HL-60 (cell line): ENCODE measurements around the gene GUCY1A2.

Experiments used
- DNase-seq, 2 experiments: peaks; one replicate each; pipeline ENCODE4 v3.0.0-alpha.2; 2010 to 2020; ENCODE audit warnings: low read depth in 1 of 2, low spot score in 1 of 2
- H3K27ac ChIP-seq: fragments of 250-450 bp; sonication (Bioruptor Pico); replicated peaks from 2 replicates; pipeline ENCODE4 v1.5.1; 2020; ENCODE audit warnings: mild to moderate bottlenecking, moderate library complexity
- H3K27me3 ChIP-seq: fragments of 250-450 bp; sonication (Bioruptor Pico); 2 replicates; pipeline ENCODE4 v1.5.1; 2021; ENCODE audit warnings: mild to moderate bottlenecking, moderate library complexity; ENCODE audit not compliant: insufficient read depth, poor library complexity, severe bottlenecking
- H3K4me3 ChIP-seq: replicated peaks from 2 replicates; pipeline ENCODE4 v1.5.1; 2011; ENCODE audit warnings: mild to moderate bottlenecking, control low read depth, low read length; ENCODE audit not compliant: insufficient read depth
- CTCF ChIP-seq: IDR thresholded peaks from one replicate; pipeline ENCODE4 v1.5.1; 2011; ENCODE audit warnings: low read length, control low read depth, inconsistent platforms; ENCODE audit not compliant: insufficient read depth
- GABPA ChIP-seq: IDR thresholded peaks from 2 replicates; pipeline ENCODE4 v1.6.1; 2012; ENCODE audit warnings: low read depth
- POLR2AphosphoS5 ChIP-seq: IDR thresholded peaks from 2 replicates; pipeline ENCODE4 v1.6.1; 2012; ENCODE audit warnings: low read depth
- REST ChIP-seq: IDR thresholded peaks from 2 replicates; pipeline ENCODE4 v1.6.1; 2012; ENCODE audit warnings: low read depth; ENCODE audit not compliant: insufficient replicate concordance
- SPI1 ChIP-seq: IDR thresholded peaks from 2 replicates; pipeline ENCODE4 v1.6.1; 2012; ENCODE audit warnings: low read depth, mild to moderate bottlenecking, borderline replicate concordance

GUCY1A2 gene

GRCh38 chr11:106691807-106692365 lies 326.4 kb downstream of the GUCY1A2 start:
- Histone ChIP-seq H3K4me3 (no peak overlapping the region), H3K27ac (no peak overlapping the region), H3K27me3 (no peaks in the 10 kb centered on the region)
- TF ChIP-seq SPI1 (no peak), GABPA (no peak), CTCF (no peak), REST (no peak), POLR2AphosphoS5 (no peak)
- DNase-seq, result no peak

DNA sequence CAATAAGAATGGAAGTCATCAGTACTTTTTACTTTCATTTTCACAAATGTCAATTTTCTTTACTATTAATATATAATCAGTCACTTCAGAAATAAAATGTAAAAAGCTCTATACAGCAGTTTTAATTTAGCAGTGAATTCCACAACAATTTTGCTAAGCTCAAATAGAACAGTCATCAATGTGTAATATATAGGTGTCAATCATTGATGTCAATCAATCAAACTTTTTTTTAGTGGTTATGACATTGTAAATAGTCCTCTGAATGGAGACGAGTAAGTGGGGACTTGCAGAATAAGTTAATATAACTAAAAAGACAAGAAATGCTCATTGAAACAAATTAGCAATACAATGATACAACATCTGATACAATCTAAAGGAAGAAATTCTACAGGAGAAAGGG lies 327.4 kb downstream of the GUCY1A2 start:
- H3K4me3 ChIP-seq, result no peak overlapping the region
- no peak overlapping the region for H3K27ac ChIP-seq
- TF ChIP-seq SPI1, result no peak
- TF ChIP-seq REST, result no peak
- no peak for TF ChIP-seq GABPA
- no peak for TF ChIP-seq POLR2AphosphoS5
- no peak for DNase-seq
- H3K27me3 ChIP-seq, result no peaks in the 10 kb centered on the region

DNA sequence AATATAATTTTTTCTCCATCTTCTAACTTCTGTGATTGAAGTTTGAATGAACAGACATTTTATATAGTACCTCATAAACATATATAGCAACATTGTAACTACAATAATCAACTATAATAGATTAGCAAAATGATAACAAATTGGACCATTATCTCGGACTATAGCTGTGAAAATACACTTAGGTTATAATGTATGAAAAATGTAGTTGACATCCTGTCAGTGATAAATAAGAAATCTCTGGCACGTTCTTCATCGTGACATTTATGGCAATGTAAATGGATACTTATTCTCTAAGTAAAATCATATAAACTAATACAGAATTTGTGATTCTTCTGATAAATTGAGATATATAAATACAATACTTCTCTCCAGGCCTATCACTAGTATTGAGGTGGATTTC lies 333.3 kb downstream of the GUCY1A2 start:
- Histone ChIP-seq H3K4me3 (no peak overlapping the region), H3K27ac (no peak overlapping the region), H3K27me3 (no peaks in the 10 kb centered on the region)
- TF ChIP-seq GABPA (no peak), CTCF (no peak), SPI1 (no peak), REST (no peak), POLR2AphosphoS5 (no peak)
- DNase-seq, result no peak
